ENCODE measurements around the gene METTL6.
"Not testable (repeated sequence)": the region's sequence is repeated elsewhere in the genome, so short reads cannot be mapped to it uniquely, and the experiment has no call there.

METTL6 gene

GRCh38 chr3:15450438-15451215, 23.3 kb upstream of the METTL6 start:
- no peak for DNase-seq

- DNase-seq = no peak
Observed at GRCh38 chr3:15449489-15450224, 22.3 kb upstream of the METTL6 start.

- no peak for DNase-seq
Observed at GRCh38 chr3:15443826-15444524, 16.6 kb upstream of the METTL6 start.

GRCh38 chr3:15440891-15441290, 13.5 kb upstream of the METTL6 start:
- DNase-seq = no peak

GRCh38 chr3:15439476-15439875, 12.1 kb upstream of the METTL6 start:
- DNase-seq = no peak

GRCh38 chr3:15438983-15439382, 11.6 kb upstream of the METTL6 start:
- no peak for DNase-seq

- DNase-seq = no peak
Observed at GRCh38 chr3:15436246-15436645, 8.9 kb upstream of the METTL6 start.

GRCh38 chr3:15434756-15435155, 7.4 kb upstream of the METTL6 start:
- no peak for DNase-seq

- no peak for DNase-seq
Observed at GRCh38 chr3:15433531-15433930, 6.2 kb upstream of the METTL6 start.

GRCh38 chr3:15431256-15431837, 4.0 kb upstream of the METTL6 start:
- DNase-seq = no peak

GRCh38 chr3:15430624-15431023, 3.3 kb upstream of the METTL6 start:
- no peak for DNase-seq

GRCh38 chr3:15429080-15429479, 1.7 kb upstream of the METTL6 start:
- no peak for DNase-seq

- DNase-seq = no peak
Observed at GRCh38 chr3:15428539-15428938, 1.2 kb upstream of the METTL6 start.

- no peak for DNase-seq
Observed at GRCh38 chr3:15427981-15428380, 637 bp upstream of the METTL6 start.

GRCh38 chr3:15426579-15427118, 695 bp downstream of the METTL6 start:
- DNase-seq = no peak

- DNase-seq = no peak
Observed at GRCh38 chr3:15420871-15421270, 6.5 kb downstream of the METTL6 start.

GRCh38 chr3:15410966-15411365, 16.4 kb downstream of the METTL6 start:
- not testable (repeated sequence) for DNase-seq

GRCh38 chr3:15409774-15410173, 17.6 kb downstream of the METTL6 start:
- no peak for DNase-seq

- DNase-seq = no peak
Observed at GRCh38 chr3:15409239-15409638, 18.1 kb downstream of the METTL6 start.

GRCh38 chr3:15405448-15406050, 21.8 kb downstream of the METTL6 start:
- DNase-seq = no peak

- DNase-seq = no peak
Observed at GRCh38 chr3:15404767-15405166, 22.6 kb downstream of the METTL6 start.

- DNase-seq = no peak
Observed at GRCh38 chr3:15403965-15404364, 23.4 kb downstream of the METTL6 start.

- no peak for DNase-seq
Observed at GRCh38 chr3:15403495-15403894, 23.8 kb downstream of the METTL6 start.
